ENCODE results near the gene CAMK2N2. TPM values are rescaled to one million over a fixed set of nuclear protein-coding genes. Genes with fewer than 3 reads are reported as not detected.

The CAMK2N2 gene
- total RNA-seq, 4 donors from 2014 or later: not detected

DNA sequence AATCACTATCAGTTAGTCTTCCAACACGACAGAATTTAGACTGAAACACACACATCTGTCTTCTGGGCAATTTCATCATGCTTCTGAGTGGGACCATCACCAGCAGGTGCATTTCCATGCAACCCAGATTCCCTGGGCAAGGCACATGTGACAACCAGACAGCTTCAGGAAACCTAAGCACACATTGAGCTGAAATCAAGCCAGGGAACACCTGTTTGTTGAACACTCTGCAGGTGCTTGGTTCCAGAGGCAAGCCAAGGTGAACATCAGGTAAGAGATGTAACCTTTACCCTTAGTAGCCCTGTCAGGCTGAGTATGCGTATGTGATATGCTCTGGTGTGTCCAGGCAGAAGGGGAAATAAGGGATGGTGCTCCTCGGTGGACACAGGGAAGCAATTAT is 34.4 kb upstream of the CAMK2N2 start:
- Histone ChIP-seq H3K27ac (no peak overlapping the region), H3K27me3 (no peaks in the 10 kb centered on the region), H3K4me1 (peaks cover 11 to 13% of the 10 kb centered on the region in 2 donors), H3K36me3 (peaks cover 0 to 6% of the 10 kb centered on the region in 2 donors), H3K9me3 (no peaks in the 10 kb centered on the region), H3K4me3 (replicated peaks in 1 of 3) (no peak overlapping the region)
- TF ChIP-seq POLR2A (IDR thresholded peaks at IDR 0.05): no peak
- TF ChIP-seq, protein P1, sequence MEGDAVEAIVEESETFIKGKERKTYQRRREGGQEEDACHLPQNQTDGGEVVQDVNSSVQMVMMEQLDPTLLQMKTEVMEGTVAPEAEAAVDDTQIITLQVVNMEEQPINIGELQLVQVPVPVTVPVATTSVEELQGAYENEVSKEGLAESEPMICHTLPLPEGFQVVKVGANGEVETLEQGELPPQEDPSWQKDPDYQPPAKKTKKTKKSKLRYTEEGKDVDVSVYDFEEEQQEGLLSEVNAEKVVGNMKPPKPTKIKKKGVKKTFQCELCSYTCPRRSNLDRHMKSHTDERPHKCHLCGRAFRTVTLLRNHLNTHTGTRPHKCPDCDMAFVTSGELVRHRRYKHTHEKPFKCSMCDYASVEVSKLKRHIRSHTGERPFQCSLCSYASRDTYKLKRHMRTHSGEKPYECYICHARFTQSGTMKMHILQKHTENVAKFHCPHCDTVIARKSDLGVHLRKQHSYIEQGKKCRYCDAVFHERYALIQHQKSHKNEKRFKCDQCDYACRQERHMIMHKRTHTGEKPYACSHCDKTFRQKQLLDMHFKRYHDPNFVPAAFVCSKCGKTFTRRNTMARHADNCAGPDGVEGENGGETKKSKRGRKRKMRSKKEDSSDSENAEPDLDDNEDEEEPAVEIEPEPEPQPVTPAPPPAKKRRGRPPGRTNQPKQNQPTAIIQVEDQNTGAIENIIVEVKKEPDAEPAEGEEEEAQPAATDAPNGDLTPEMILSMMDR (IDR thresholded peaks at IDR 0.05): no peak
- intact Hi-C loops (cut with DNase I): no loop called here
- WGBS, 2 donors: 73 to 81% methylated on average over 3 of the region's 3 CpGs
- DNase-seq: no peak

DNA sequence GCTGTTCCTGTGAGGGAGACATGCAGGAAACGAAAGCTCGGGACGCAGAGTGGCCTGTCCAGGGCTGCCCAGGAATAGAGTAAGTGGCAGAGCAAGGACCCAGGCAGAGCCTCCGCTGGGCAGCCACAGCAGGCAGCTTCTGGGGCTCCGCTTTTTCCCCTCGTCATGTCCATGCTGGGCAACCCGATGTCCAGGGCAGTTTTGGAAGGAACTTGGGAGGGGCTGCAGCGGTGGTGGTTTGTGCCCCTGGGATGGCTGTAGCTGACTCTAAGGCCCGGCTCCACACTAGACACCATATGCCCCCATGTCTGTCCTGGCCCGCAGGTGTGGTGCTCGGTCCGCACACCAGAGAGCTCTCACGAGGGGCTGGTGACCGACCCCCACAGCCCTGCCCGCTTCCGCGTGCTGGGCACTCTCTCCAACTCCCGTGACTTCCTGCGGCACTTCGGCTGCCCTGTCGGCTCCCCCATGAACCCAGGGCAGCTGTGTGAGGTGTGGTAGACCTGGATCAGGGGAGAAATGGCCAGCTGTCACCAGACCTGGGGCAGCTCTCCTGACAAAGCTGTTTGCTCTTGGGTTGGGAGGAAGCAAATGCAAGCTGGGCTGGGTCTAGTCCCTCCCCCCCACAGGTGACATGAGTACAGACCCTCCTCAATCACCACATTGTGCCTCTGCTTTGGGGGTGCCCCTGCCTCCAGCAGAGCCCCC is 30.5 kb upstream of the CAMK2N2 start:
- no peak for DNase-seq
- H3K4me1 ChIP-seq: no peaks in the 10 kb centered on the region
- WGBS, 2 donors: 84 to 93% methylated on average over 7 to 19 of the region's 21 CpGs
- H3K9me3 ChIP-seq: no peaks in the 10 kb centered on the region
- TF ChIP-seq POLR2A (IDR thresholded peaks at IDR 0.05): no peak
- TF ChIP-seq, protein P1 (IDR thresholded peaks at IDR 0.05): no peak
- H3K27me3 ChIP-seq: no peaks in the 10 kb centered on the region
- H3K27ac ChIP-seq: no peak overlapping the region
- no peak overlapping the region for H3K4me3 ChIP-seq (replicated peaks in 1 of 3)
- no peaks in the 10 kb centered on the region for H3K36me3 ChIP-seq
- intact Hi-C loops (cut with DNase I): loop anchor here (5.0 kb wide), 1 partner anchor 395 kb away; no protein-coding TSS in a partner anchor

DNA sequence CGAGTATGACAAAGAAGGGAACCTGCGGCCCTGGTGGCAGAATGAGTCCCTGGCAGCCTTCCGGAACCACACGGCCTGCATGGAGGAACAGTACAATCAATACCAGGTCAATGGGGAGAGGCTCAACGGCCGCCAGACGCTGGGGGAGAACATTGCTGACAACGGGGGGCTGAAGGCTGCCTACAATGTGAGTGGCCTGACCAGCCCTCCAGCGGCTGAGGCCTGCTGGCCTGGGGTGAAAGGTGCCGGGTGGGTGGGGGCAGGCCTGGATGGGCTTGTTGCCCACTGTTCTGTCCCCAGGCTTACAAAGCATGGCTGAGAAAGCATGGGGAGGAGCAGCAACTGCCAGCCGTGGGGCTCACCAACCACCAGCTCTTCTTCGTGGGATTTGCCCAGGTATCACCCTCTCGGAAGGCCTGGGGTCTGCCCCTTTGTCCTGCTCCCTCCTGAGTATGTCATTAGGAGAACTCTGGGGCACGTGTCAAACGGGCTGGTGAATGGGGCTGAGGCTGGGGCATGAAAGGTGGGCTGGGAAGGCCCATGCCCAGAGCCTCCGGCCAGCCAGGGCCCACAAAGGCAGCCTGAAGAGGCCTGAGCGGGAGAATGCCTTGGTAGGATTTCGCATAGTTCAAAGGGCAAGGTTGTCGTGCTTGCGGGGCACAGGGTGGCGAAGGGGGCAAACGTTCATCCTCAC is 29.8 kb upstream of the CAMK2N2 start:
- Histone ChIP-seq H3K9me3 (no peaks in the 10 kb centered on the region), H3K4me3 (replicated peaks in 1 of 3) (no peak overlapping the region), H3K27me3 (no peaks in the 10 kb centered on the region), H3K27ac (no peak overlapping the region), H3K4me1 (no peaks in the 10 kb centered on the region), H3K36me3 (no peaks in the 10 kb centered on the region)
- TF ChIP-seq POLR2A (IDR thresholded peaks at IDR 0.05): no peak
- TF ChIP-seq, protein P1 (IDR thresholded peaks at IDR 0.05): no peak
- DNase-seq: no peak
- 91 to 94% methylated on average over 19 to 22 of the region's 22 CpGs for WGBS, 2 donors
- intact Hi-C loops (cut with DNase I): loop anchor here (5.0 kb wide), 1 partner anchor 394 kb away; no protein-coding TSS in a partner anchor

DNA sequence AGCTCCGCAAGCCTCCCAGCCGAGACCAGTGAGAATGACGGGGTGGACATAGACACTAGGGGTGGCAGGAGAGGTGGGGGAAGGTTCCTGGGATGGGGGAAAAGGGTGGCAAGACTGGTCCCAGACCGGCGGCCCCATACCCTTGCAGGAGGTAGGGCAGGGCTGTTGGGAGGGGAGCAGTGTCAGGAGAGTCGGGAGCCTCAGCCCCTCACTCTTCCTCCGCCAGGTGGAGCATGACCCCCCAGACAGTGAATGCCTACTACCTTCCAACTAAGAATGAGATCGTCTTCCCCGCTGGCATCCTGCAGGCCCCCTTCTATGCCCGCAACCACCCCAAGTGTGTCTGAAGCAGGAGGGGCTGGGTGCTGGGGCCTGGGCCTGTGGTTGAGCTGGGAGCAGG is 29.0 kb upstream of the CAMK2N2 start:
- DNase-seq: peak in 1 of 2 donors; percentile 15
- no peaks in the 10 kb centered on the region for H3K27me3 ChIP-seq
- no peak overlapping the region for H3K4me3 ChIP-seq (replicated peaks in 1 of 3)
- no peaks in the 10 kb centered on the region for H3K4me1 ChIP-seq
- TF ChIP-seq, protein P1 (IDR thresholded peaks at IDR 0.05): no peak
- no peak for TF ChIP-seq POLR2A (IDR thresholded peaks at IDR 0.05)
- H3K9me3 ChIP-seq: no peaks in the 10 kb centered on the region
- no peaks in the 10 kb centered on the region for H3K36me3 ChIP-seq
- no peak overlapping the region for H3K27ac ChIP-seq
- intact Hi-C loops (cut with DNase I): loop anchor here (5.0 kb wide), 1 partner anchor 393 kb away; no protein-coding TSS in a partner anchor
- 58 to 66% methylated on average over 9 to 10 of the region's 10 CpGs for WGBS, 2 donors
